Activated CD8-positive, alpha-beta memory T cell treated with anti-CD3 and anti-CD28 coated beads for 4 hours (primary cell): Measurements from ENCODE around the gene NPL.

ENCODE experiments used
- DNase-seq, 2 donors: peaks; one replicate each; pipeline ENCODE4 v3.0.0-alpha.2; 2020; ENCODE audit warnings: low read depth in 2 of 2

NPL gene

DNA sequence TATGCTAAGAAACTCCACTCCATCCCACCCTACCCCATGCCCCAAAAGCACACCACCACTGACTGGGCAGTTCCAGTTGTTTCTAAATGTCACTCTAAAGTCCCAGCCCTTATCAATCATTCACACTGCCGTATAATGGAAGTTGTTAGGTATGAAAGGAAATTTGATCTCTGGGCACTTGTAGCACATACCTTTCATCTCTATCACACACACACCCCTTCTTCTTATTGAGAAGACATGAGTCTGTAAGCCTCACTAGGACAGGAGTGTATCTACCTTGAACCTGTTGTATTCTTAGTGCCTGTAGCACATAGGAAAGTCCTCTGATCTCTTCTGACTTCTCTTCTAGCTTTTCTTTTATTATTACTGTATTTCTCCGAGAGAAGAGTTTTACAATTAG lies 27.3 kb downstream of the NPL start:
- no peak for DNase-seq

DNA sequence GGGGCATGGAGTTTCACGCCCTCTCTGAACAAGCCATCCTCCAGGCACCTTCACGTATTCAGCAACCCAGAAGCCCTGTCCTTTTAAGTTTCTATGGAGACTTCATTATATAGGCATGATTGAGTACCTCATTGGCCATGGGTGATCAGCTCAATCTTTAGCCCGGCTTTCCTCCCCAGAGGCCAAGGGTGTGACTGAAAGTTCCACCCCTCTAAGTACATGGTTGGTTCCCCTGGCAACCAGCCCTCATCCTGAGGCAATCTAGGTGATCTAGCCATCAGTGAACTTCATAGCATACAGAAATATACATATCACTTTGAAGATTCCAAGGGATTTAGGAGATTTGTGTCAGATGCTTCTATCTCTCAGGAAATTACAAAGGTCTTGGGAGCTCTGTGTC lies 28.2 kb downstream of the NPL start:
- no peak for DNase-seq

DNA sequence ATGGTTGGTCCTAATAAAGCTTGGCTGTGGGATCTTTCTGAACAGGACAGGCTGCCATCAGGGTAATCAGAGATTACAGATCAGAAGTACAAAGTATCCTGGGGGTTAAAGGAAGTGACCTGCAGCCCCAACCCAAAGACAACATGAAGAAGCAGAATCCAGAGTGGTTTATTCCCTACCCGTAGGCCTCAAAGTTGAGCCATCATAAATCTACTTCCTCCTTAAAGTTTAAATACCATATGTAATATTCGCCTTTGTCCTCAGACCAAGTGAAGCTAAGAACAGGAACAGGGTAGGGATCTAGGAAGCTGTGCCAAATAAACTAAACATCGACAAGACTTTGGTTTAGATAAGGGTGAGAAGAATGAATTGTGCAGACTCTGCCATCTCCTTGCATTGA lies 33.6 kb downstream of the NPL start:
- DNase-seq: no peak

DNA sequence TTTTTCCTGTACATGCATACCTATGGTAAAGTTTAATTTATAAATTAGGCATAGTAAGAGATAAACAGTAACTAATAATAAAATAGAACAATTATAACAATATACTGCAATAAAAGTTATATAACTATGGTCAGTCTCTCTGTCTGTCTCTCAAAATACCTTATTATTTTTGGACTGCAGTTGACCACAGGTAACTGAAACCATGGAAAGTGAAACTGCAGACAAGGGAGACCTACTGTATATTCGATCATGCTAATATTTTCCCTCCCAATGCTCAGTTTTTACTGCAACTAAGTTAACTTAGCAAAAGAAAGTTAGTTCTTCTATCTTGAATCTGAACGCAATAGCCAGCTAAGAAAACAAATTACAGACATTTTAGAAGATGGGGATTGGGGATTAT lies 37.3 kb downstream of the NPL start:
- no peak for DNase-seq

DNA sequence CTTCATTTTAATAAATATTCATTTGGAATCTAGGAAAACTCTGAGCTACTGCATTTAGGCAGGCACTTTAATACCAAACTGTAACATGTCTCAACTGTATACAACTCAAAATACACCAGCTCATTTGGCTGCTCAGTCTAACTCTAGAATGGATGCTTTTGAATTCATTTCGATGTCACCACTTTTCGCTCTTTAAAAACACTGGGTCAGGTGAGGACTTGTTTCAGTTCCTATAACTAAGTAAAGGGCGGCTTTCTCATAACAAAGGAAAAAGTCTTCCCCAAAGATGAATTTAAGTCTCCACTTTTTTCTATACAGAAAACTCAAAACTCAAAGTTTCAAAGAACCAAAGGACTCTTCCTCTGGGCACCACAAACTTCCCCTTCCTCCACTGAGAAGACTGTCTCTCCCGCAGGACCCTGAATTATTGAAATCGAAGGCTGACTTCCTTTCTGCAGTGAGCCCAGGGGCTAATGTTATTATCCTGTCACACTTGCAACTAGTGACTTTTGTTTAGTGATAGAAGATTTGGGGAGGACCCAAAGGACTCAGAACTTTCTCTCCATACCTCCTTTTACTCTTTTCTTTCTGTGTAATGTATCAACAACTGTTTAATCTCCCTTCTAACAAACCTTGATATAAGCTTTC lies 39.8 kb downstream of the NPL start:
- DNase-seq: no peak

DNA sequence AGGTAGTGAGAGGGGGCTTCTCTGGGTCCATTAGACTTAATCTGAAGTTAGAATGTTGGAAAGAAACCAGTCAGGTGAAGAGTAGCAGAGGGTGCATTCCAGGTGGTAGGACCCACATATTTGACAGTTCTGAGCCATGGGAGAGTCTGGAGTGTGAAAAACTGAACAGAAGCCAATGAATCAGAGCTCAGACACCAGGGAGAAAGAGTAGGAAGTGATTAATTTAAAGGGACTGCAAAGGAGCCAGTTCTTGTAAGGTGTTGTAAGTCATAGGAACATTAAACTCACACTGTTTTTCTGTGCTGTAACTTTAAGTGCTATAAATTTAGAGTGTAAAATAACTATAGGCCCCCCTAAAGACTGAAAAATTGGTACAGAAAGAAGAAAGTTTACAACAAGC lies 43.7 kb downstream of the NPL start:
- DNase-seq: no peak

DNA sequence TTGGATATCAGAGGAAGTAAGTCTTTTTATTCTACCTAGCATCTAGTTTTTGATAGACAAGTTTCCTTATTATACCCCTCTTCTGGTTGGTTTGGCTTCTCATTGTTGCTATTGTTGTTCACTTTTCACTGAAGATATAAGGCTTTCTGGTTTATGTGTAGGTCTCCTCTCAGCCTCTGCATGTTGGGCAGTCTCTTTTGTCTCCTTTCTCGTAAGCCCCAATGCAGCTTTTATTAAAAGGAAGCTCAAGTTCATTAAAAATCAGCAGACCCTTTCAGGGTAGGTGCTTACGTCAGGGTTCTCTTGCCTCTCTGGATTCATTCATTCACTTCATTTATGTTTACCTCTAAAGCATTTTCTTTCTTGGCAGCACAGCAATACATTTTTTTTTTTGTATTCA lies 44.8 kb downstream of the NPL start:
- DNase-seq: no peak

DNA sequence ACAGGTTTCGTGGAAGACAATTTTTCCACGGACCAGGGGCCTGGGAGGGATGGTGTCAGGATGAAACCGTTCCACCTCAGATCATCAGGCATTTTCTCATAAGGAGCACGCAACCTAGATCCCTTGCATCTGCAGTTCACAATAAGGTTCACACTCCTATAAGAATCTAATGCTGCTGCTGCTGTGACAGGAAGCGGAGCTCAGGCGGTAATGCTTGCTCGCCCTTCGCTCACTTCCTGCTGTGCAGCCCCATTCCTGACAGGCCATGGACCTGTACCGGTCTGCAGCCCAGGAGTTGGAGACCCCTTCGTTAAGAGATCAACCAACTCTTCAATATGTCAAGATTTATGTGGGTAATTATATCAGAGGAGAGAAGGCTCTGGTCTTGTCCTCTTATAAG lies 46.2 kb downstream of the NPL start:
- DNase-seq: no peak

DNA sequence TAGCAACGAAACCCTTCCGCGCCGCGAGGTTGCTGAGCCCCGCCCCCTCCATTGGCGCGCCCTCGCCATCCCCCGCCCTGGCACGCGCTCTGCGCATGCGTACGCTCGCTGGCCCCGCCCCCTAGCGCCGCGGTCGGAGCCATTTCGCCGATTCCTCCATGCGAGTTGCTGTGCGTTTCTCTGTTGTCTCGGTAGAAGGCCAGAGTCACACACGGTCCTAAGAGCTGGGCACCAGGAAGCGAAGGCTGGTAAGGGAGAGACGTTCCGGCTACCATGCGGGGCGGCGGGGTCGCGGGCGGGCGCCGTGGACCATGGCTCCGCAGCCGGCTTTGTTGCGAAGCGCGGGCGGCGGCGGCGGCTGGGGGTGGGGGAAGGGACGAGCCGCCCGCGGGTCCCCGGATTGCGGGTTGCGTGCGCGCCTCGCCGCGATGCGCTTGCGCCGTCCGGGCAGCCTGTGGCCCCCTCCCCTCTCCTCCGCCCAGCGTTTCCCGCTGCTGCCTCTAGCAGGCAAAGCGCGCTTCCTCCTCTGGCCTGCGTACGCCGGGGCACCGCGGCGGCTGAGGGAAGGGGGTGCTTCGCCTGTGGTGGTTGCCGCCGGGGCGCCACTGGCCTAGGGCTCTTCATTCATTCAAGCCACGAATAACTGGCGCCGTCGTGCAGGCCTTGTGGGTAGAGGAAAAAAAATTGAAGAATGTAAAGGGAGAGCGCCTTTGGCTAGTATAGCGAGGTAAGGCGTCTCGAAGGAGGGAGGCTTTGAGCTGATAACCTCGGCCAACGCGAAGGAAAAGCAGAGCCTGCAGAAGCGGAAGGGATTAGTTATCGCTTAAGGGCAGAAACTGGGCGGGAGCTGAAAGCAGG lies 49.9 kb downstream of the NPL start, which contains the start of gene DHX9:
Gene DHX9 (plus strand): TSS at position 139 of the 858 bp plus-strand sequence. CDS start 3,220 bp downstream, outside the sequence.
- peak; percentile 86 to 93 for DNase-seq

DNA sequence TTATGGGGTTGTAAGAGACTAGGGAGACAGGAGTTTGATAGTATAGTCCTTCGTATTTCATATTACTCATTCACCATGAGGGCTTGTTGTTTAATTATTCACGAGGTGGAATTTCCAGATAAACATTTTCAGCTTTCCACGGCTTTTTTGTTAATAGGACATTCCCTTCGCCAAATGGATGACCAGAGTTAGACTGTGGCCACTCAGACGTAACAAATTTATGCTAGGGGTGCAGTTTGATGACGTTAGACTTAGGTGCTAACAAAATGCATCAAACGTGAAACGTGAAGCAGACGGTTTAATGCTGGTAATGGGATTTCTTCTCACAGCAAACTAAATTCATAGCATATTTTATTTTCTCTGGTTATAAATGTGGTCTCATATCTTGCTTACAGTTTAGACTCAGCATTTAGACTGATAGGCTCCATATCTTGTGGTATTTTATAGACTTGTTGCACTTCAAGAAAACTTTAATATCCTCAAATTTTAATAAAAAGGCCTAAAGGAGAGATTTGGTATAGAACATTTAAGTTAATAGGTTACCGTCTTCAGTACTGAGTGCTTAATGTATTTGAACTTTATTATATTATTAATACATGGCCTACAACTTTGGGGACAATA lies 51.9 kb downstream of the NPL start:
- DNase-seq: no peak

DNA sequence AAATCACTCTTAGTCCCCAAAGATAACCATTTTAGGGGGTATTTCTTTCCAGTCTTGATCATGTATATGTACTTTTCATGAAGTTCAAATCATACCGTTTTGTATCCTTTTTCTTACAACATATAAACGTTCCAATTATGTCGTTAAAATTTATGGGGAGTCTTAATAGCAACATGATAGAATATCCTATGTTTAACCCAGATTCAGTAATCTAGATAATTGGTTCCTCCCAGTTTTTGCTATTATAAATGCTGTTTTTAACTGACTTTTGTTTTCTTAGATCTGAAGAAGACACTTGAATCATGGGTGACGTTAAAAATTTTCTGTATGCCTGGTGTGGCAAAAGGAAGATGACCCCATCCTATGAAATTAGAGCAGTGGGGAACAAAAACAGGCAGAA lies 52.7 kb downstream of the NPL start:
- DNase-seq: no peak

DNA sequence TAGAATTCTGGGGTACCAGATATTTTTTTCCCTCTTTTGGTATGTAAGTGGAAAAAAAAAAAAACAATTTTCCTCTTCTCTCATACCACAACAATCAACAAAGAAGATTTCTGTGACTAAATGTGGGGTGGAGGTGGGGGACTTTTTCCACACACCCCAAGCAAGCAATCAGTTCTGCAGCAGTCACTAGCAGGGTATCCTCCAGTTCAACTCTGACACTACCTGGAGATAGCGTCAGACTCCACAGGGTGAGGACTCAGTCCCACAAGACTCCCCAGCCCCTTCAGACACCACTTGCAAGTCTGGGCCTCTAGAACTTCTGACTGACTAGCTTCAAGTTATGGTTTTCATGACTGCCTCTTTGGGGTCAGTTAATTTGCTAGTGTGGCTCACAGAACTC lies 55.8 kb downstream of the NPL start:
- DNase-seq: peak in 1 of 2 donors; percentile 14

DNA sequence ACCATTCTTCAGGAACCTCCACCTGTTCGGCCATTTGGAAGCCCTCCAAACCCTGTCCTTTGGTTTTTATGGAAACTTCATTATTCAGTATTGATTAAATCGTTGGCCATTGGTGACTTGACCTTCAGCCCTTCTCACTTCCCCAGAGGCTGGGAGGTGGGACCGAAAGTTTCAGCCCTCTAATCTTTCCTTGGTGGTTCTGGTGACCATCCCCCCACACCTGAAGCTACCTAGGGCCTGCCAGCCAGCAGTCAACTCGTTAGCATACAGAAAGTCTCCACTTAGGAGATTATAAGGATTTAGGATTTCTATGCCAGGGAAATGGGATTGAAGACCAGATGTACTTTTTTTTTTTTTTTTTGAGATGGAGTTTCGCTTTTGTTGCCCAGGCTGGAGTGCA lies 56.3 kb downstream of the NPL start:
- no peak for DNase-seq

DNA sequence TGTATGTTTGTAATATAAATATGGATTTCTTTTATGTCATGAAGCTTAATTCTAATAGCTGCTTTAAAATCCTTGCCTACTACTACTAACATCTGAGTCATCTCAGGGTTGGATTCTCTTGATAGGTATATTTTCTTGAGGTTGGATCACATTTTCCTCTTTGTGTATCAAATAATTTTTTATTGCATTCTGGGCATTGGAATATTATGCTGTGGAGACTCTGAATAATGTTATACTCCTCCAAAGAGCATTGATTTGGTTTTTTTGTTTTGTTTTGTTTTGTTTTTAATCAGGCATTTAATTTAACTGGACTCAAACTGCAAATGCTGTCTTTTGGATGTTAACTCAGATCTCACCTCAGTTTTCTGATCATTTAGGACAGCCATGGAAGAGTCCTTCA lies 57.5 kb downstream of the NPL start:
- no peak for DNase-seq

DNA sequence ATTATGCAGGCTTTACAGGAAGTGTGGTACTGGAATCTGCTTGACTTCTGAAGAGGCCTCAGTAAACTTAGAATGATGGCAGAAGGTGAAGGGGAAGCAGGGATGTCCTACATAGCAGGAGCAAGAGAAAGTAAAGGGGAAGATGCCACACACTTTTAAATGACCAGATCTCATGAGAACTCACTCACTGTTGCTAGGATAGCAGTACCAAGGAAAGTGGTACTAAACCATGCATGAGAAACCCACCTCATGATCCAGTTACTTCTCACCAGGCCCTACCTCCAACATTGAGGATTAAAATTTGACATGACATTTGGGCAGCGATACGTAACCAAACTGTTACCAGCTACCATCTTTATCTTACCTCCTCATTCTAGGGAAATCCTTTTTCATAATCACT lies 59.2 kb downstream of the NPL start:
- no peak for DNase-seq

DNA sequence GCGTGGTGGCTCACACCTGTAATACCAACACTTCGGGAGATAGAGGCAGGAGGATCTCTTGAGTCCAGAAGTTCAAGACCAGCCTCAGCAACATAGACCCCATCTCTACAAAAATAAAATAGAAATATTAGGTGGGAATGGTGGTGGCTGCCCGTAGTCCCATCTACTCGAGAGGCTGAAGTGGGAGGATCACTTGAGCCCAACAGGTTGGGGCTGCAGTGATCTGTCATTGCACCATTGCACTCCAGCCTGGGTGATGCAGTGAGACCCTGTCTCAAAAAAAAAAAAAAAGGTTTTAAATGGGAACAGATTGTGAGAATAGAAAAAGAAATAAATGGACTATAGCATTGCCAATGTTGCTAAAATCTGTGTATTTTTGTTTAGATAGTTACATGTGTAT lies 60.7 kb downstream of the NPL start:
- DNase-seq: no peak

DNA sequence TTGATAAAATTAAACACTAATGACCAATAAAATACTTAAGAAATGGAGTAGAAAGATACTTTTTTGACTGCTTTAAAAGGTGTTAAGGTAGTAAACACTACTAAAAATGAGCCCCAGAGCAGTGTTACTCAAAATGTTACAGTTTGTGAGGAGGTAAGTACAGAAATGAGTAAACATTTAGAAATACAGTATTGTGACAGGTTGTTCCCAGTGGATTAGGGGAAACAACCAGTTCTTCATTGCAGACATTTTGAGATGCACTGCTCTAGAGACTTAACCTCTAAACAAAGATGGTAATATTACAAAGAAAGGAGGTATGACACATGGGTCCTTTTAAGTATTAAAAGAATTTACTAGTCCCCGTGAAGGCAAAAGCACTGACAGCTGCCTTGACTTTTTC lies 62.3 kb downstream of the NPL start:
- DNase-seq: no peak

DNA sequence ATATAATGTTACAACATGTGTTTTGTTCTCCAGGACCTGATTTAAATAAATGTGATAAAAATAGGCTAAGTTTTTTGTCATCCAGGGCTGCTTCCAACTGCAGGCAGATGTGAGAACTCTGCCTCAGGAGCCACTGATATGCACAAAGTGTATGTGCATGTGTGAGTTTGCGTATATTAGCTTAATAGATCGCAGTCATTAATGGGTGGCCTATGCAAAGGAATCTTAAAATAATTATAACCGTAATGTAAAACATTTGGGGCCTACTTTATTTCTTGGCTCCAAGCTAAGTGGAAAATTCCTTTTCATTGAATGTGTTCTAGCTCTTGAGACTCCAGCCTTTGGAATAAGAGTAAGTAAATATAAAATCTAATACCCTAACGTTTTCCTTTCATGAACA lies 66.3 kb downstream of the NPL start:
- no peak for DNase-seq

DNA sequence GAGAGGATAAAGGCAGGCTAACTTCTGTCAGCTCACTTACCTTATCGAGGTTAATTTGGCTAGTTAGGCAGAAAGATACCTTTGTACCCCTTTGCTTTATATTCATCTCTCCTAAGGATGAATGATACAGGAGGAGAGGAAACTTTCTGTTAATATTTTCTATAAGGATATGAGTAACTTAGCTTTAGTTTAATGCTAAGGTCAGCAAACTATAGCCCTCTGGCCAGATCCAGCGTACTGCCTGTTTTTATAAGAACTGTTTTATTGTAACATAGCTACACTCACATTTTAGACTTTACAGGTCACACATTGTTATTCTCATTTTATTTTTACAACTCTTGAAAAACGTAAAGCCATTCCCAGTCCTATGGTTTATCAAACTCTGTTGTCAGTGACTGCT lies 67.6 kb downstream of the NPL start:
- DNase-seq: no peak

DNA sequence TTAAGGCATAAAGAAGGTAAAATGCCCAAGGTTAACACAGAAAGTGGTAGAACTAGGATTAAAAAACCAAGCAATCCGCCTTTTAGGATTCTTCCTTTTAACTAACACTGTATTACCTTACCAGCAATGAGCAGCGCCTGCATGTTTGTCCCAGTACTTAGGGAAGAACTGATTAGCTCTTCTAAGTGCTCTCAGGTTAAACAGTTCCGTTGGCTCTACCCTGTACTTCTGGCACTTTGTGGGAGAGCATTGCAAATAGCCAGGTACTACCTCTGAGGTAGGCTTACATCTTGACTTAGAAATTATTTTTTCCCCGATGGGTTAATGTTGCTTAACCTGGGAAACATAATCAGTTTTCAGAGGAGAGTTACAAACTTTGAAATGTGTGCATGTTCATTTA lies 71.1 kb downstream of the NPL start:
- DNase-seq: no peak

DNA sequence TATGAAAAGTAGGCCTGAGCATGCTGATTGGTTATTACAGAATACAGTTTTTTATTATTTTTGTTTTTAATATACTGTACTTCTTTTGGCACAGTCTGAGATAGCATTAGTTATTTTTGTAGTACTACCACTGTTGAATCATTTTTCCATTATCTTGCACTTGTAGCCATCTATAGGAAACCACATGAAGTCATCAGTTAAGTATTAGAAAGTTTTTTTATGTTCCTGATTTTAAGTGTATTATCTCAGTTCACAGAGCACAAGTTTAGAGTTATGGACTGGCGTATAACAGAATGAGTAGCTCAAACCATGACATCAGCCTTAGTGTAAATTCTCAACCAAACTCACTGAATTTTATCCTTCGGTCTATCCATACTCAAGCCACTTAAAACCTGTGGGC lies 72.4 kb downstream of the NPL start:
- no peak for DNase-seq

DNA sequence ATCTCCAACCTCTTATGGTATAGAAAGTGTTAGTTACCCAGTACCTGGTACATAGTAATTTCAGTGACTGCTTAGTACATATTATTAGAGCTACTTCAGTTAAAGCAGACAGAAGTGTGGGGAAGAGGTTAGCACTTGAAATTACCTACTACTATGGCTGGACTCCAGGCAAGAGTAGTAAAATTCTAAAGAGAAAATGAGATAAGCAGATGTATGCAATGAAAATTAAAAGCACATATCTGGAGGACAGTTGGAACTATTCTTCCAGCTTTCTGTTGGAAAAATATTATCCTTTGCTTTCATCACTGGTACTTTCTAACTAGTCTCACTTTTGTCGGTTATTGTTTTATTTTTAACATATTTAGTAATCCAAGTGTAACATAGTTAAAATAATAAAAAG lies 73.3 kb downstream of the NPL start:
- DNase-seq: no peak

DNA sequence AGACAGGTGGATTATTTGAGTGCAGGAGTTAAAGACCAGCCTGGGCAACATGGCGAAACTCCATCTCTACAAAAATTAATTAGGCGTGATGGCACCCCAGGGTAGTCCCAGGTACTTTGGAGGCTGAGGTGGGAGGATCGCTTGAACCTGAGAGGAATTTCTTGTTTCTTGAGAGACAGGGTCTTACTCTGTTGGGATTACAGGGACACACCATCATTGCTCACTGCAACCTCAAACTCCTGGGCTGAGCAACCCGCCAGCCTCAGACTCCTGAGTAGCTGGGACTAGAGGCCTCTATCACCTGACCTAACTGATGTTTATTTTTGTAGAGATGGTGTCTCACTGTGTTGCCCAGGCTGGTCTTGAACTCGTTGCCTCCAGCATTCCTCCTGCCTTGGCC lies 74.4 kb downstream of the NPL start:
- no peak for DNase-seq
